Activated T-cell treated with anti-CD3 and anti-CD28 coated beads, Interleukin-2, amount 50 U/mL, for 4 hours (primary cell): ENCODE data around the gene SCFD2. TPM values are rescaled to one million over a fixed set of nuclear protein-coding genes. Genes with fewer than 3 reads are reported as not detected.

Source experiments
- ATAC-seq, 2 donors: fragments of 200-7000 bp; cut with Tn5 transposase; one replicate each; pipeline ENCODE4 v1.10.0; 2021
- DNase-seq: peaks from one replicate; pipeline ENCODE4 v3.0.0-alpha.2; 2020
- H3K27me3 Mint-ChIP-seq: one replicate; pipeline ENCODE4 v1.8.0; 2021; ENCODE audit warnings: low read depth, mixed read lengths
- H3K36me3 Mint-ChIP-seq: one replicate; pipeline ENCODE4 v1.8.0; 2022; ENCODE audit warnings: mixed read lengths; ENCODE audit not compliant: insufficient read depth
- H3K4me1 Mint-ChIP-seq: one replicate; pipeline ENCODE4 v1.8.0; 2021; ENCODE audit warnings: low read depth, mixed read lengths
- H3K4me3 Mint-ChIP-seq: one replicate; pipeline ENCODE4 v1.8.0; 2021; ENCODE audit warnings: mild to moderate bottlenecking, moderate library complexity, mixed read lengths
- H3K9me3 Mint-ChIP-seq: one replicate; pipeline ENCODE4 v1.8.0; 2021; ENCODE audit warnings: mixed read lengths
- total RNA-seq, 3 donors: library from RNA; stranded (reverse); gene quantifications; one replicate each; pipeline ENCODE4 v1.2.1, GENCODE V29; 2021

SCFD2 gene
- total RNA-seq, 3 donors from 2014 or later = 45.0 to 48.9 (median 46.9) TPM

GRCh38 chr4:52987392-52988056, 378.3 kb downstream of the SCFD2 start:
- no peak for ATAC-seq
- H3K27me3 Mint-ChIP-seq = no peaks in the 10 kb centered on the region
- H3K4me3 Mint-ChIP-seq = no peak overlapping the region
- H3K4me1 Mint-ChIP-seq = peaks cover 1% of the 10 kb centered on the region
- H3K9me3 Mint-ChIP-seq = no peaks in the 10 kb centered on the region
- peaks cover 5% of the 10 kb centered on the region for H3K36me3 Mint-ChIP-seq
- DNase-seq = no peak

- Mint-ChIP-seq H3K4me3 (no peak overlapping the region), H3K4me1 (peaks cover 1% of the 10 kb centered on the region), H3K27me3 (no peaks in the 10 kb centered on the region), H3K36me3 (peaks cover 3% of the 10 kb centered on the region), H3K9me3 (no peaks in the 10 kb centered on the region)
- DNase-seq (no peak), ATAC-seq (no peak)
These were observed 381.4 kb downstream of the SCFD2 start for GRCh38 chr4:52984462-52984881.

- Mint-ChIP-seq H3K4me1 (peaks cover 1% of the 10 kb centered on the region), H3K4me3 (no peak overlapping the region), H3K27me3 (no peaks in the 10 kb centered on the region), H3K36me3 (peaks cover 3% of the 10 kb centered on the region), H3K9me3 (no peaks in the 10 kb centered on the region)
- no peak for DNase-seq
- no peak for ATAC-seq
These were observed 382.1 kb downstream of the SCFD2 start for GRCh38 chr4:52983563-52984303.

GRCh38 chr4:52982946-52983340, 382.9 kb downstream of the SCFD2 start:
- H3K36me3 Mint-ChIP-seq = peaks cover 3% of the 10 kb centered on the region
- H3K4me3 Mint-ChIP-seq = no peak overlapping the region
- DNase-seq (no peak), ATAC-seq (no peak)
- no peaks in the 10 kb centered on the region for H3K9me3 Mint-ChIP-seq
- peaks cover 1% of the 10 kb centered on the region for H3K4me1 Mint-ChIP-seq
- no peaks in the 10 kb centered on the region for H3K27me3 Mint-ChIP-seq

GRCh38 chr4:52982255-52982945, 383.5 kb downstream of the SCFD2 start:
- Mint-ChIP-seq H3K4me1 (peaks cover 1% of the 10 kb centered on the region), H3K36me3 (peaks cover 3% of the 10 kb centered on the region), H3K9me3 (no peaks in the 10 kb centered on the region), H3K4me3 (no peak overlapping the region), H3K27me3 (no peaks in the 10 kb centered on the region)
- DNase-seq (no peak), ATAC-seq (no peak)

GRCh38 chr4:52979821-52980590, 385.9 kb downstream of the SCFD2 start:
- peaks cover 5% of the 10 kb centered on the region for H3K36me3 Mint-ChIP-seq
- DNase-seq (no peak), ATAC-seq (no peak)
- H3K9me3 Mint-ChIP-seq = no peaks in the 10 kb centered on the region
- peaks cover 1% of the 10 kb centered on the region for H3K4me1 Mint-ChIP-seq
- no peaks in the 10 kb centered on the region for H3K27me3 Mint-ChIP-seq
- H3K4me3 Mint-ChIP-seq = no peak overlapping the region

GRCh38 chr4:52979020-52979419, 386.8 kb downstream of the SCFD2 start:
- ATAC-seq (no peak), DNase-seq (no peak)
- peaks cover 1% of the 10 kb centered on the region for H3K4me1 Mint-ChIP-seq
- H3K27me3 Mint-ChIP-seq = no peaks in the 10 kb centered on the region
- H3K4me3 Mint-ChIP-seq = no peak overlapping the region
- H3K9me3 Mint-ChIP-seq = no peaks in the 10 kb centered on the region
- peaks cover 5% of the 10 kb centered on the region for H3K36me3 Mint-ChIP-seq

- peaks cover 8% of the 10 kb centered on the region for H3K36me3 Mint-ChIP-seq
- DNase-seq (no peak), ATAC-seq (no peak)
- H3K27me3 Mint-ChIP-seq = no peaks in the 10 kb centered on the region
- no peak overlapping the region for H3K4me3 Mint-ChIP-seq
- no peaks in the 10 kb centered on the region for H3K9me3 Mint-ChIP-seq
- H3K4me1 Mint-ChIP-seq = no peaks in the 10 kb centered on the region
These were observed 388.6 kb downstream of the SCFD2 start for GRCh38 chr4:52977252-52977651.

- ATAC-seq (peak in 1 of 2 donors; percentile 25), DNase-seq (no peak)
- H3K36me3 Mint-ChIP-seq = peaks cover 8% of the 10 kb centered on the region
- H3K9me3 Mint-ChIP-seq = no peaks in the 10 kb centered on the region
- no peak overlapping the region for H3K4me3 Mint-ChIP-seq
- H3K4me1 Mint-ChIP-seq = no peaks in the 10 kb centered on the region
- no peaks in the 10 kb centered on the region for H3K27me3 Mint-ChIP-seq
These were observed 389.2 kb downstream of the SCFD2 start for GRCh38 chr4:52976523-52977230.

GRCh38 chr4:52968691-52969090, 397.2 kb downstream of the SCFD2 start:
- Mint-ChIP-seq H3K4me1 (no peaks in the 10 kb centered on the region), H3K4me3 (no peak overlapping the region), H3K27me3 (no peaks in the 10 kb centered on the region), H3K9me3 (peaks cover 6% of the 10 kb centered on the region), H3K36me3 (peaks cover 14% of the 10 kb centered on the region)
- DNase-seq (no peak), ATAC-seq (no peak)

- no peaks in the 10 kb centered on the region for H3K27me3 Mint-ChIP-seq
- DNase-seq (no peak), ATAC-seq (no peak)
- peaks cover 14% of the 10 kb centered on the region for H3K36me3 Mint-ChIP-seq
- H3K4me3 Mint-ChIP-seq = no peak overlapping the region
- H3K4me1 Mint-ChIP-seq = no peaks in the 10 kb centered on the region
- H3K9me3 Mint-ChIP-seq = peaks cover 6% of the 10 kb centered on the region
These were observed 397.6 kb downstream of the SCFD2 start for GRCh38 chr4:52968241-52968640.

GRCh38 chr4:52966781-52967180, 399.1 kb downstream of the SCFD2 start:
- Mint-ChIP-seq H3K27me3 (no peaks in the 10 kb centered on the region), H3K4me3 (no peak overlapping the region), H3K36me3 (peaks cover 12% of the 10 kb centered on the region), H3K4me1 (no peaks in the 10 kb centered on the region), H3K9me3 (peaks cover 6% of the 10 kb centered on the region)
- no peak for DNase-seq
- ATAC-seq = no peak

- Mint-ChIP-seq H3K4me1 (no peaks in the 10 kb centered on the region), H3K27me3 (no peaks in the 10 kb centered on the region), H3K36me3 (peaks cover 11% of the 10 kb centered on the region), H3K9me3 (peaks cover 4% of the 10 kb centered on the region), H3K4me3 (no peak overlapping the region)
- DNase-seq (no peak), ATAC-seq (no peak)
These were observed 399.7 kb downstream of the SCFD2 start for GRCh38 chr4:52966172-52966571.
